BLaER1 treated with 17β-estradiol and CSF1 and Interleukin-3, amounts not matched to agents 10 nM and 100 nM (cell line): ENCODE measurements around the gene PPAT.
"Not testable (repeated sequence)": the region's sequence is repeated elsewhere in the genome, so short reads cannot be mapped to it uniquely, and the experiment has no call there.

Source experiments
- H3K27ac ChIP-seq, 11 experiments: shearing (Covaris generic); formaldehyde crosslinking; 2 replicates each; pipeline ENCODE4 v1.8.1; 2022
- H3K27me3 ChIP-seq, 11 experiments: shearing (Covaris generic); formaldehyde crosslinking; 2 replicates each; pipeline ENCODE4 v1.8.1; 2022
- H3K36me3 ChIP-seq, 11 experiments: shearing (Covaris generic); formaldehyde crosslinking; 2 replicates each; pipeline ENCODE4 v1.8.1; 2022
- H3K4me1 ChIP-seq, 10 experiments: shearing (Covaris generic); formaldehyde crosslinking; 2 replicates each; pipeline ENCODE4 v1.8.1; 2022
- H3K4me2 ChIP-seq, 11 experiments: shearing (Covaris generic); formaldehyde crosslinking; 2 replicates each; pipeline ENCODE4 v1.8.1; 2022
- H3K4me3 ChIP-seq, 10 experiments: shearing (Covaris generic); formaldehyde crosslinking; 2 replicates each; pipeline ENCODE4 v1.8.1; 2022
- H3K9ac ChIP-seq, 11 experiments: shearing (Covaris generic); formaldehyde crosslinking; 2 replicates each; pipeline ENCODE4 v1.8.1; 2022
- H3K9me3 ChIP-seq, 11 experiments: shearing (Covaris generic); formaldehyde crosslinking; replicated peaks in 1 of 11; 2 replicates each; pipeline ENCODE4 v1.8.1; 2022
- H4K20me1 ChIP-seq, 11 experiments: shearing (Covaris generic); formaldehyde crosslinking; 2 replicates each; pipeline ENCODE4 v1.8.1; 2022
- Cebpa-rat ChIP-seq, 11 experiments: shearing (Covaris generic); IDR thresholded peaks; 2 replicates each; pipeline ENCODE4 v1.8.1; 2022

Gene PPAT

GRCh38 chr4:56375458-56375857 lies 60.0 kb downstream of the PPAT start:
- no peak for TF ChIP-seq Cebpa-rat (IDR thresholded peaks at IDR 0.05)
- Histone ChIP-seq H3K4me3 (no peak overlapping the region), H4K20me1 (no peaks in the 10 kb centered on the region), H3K9ac (no peak overlapping the region), H3K4me1 (peaks cover 0 to 31% (median 12%) of the 10 kb centered on the region in 10 experiments; a peak in 17 of 20 replicates), H3K4me2 (no peak overlapping the region), H3K27me3 (no peaks in the 10 kb centered on the region), H3K27ac (no peak overlapping the region), H3K9me3 (no peaks in the 10 kb centered on the region), H3K36me3 (peaks cover 2 to 23% (median 9%) of the 10 kb centered on the region in 11 experiments; a peak in 16 of 22 replicates)

DNA sequence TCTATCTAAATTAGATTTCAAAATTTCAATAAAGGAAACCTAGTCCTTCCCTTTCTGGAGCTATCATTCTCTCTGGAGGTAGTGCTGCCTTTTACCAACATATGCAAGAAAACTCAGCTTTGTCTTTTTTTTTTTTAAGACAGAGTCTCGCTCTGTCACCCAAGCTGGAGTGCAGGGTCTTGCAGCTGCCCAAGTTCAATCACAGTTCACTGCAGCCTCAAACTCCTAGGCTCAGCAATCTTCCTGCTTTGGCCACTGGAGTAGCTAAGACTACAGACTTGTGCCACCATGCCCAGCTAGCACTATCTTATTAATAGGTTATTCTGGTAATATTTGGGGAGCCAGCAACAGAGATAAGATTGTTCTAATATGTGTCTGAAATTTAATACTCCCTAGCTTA lies 60.5 kb downstream of the PPAT start:
- H4K20me1 ChIP-seq = no peaks in the 10 kb centered on the region
- H3K36me3 ChIP-seq = peaks cover 6 to 23% (median 12%) of the 10 kb centered on the region in 11 experiments; a peak in 20 of 22 replicates
- H3K4me3 ChIP-seq = no peak overlapping the region
- no peaks in the 10 kb centered on the region; a peak in 1 of 22 replicates for H3K9me3 ChIP-seq
- H3K9ac ChIP-seq = no peak overlapping the region
- no peaks in the 10 kb centered on the region for H3K27me3 ChIP-seq
- TF ChIP-seq Cebpa-rat (IDR thresholded peaks at IDR 0.05) = no peak
- H3K4me2 ChIP-seq = peak overlapping the region in 1 of 11 experiments; percentile 1; a peak in 1 of 22 replicates
- H3K27ac ChIP-seq = no peak overlapping the region
- H3K4me1 ChIP-seq = peaks cover 0 to 31% (median 12%) of the 10 kb centered on the region in 10 experiments; a peak in 17 of 20 replicates

DNA sequence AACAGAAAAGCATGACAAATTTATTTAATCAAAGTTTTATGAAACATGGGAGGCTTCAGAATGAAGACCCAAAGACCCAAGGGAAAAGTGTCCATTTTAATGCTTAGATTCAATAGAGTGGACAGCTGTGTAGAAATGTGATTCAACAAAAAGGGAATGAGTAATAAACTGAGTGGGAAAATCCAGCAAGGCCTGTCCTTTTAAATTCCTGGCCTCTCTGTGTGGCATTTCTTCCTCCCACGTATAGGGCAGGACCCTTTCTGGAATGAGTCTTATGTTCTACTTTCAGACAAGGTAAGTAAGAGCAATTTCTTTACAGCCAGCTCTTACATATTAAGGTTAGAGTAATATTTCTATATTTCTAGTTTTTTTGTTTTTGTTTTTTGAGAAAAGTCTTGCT lies 62.6 kb downstream of the PPAT start:
- Histone ChIP-seq H3K36me3 (peaks cover 15 to 36% (median 20%) of the 10 kb centered on the region in 11 experiments; a peak in 21 of 22 replicates), H3K9me3 (no peaks in the 10 kb centered on the region; a peak in 1 of 22 replicates), H3K4me1 (peaks cover 0 to 31% (median 12%) of the 10 kb centered on the region in 10 experiments; a peak in 17 of 20 replicates), H3K9ac (no peak overlapping the region), H3K27me3 (no peaks in the 10 kb centered on the region), H3K27ac (no peak overlapping the region), H4K20me1 (no peaks in the 10 kb centered on the region), H3K4me2 (peak overlapping the region in 2 of 11 experiments; percentile 52 to 62; a peak in 1 of 22 replicates), H3K4me3 (no peak overlapping the region)
- no peak for TF ChIP-seq Cebpa-rat (IDR thresholded peaks at IDR 0.05)

DNA sequence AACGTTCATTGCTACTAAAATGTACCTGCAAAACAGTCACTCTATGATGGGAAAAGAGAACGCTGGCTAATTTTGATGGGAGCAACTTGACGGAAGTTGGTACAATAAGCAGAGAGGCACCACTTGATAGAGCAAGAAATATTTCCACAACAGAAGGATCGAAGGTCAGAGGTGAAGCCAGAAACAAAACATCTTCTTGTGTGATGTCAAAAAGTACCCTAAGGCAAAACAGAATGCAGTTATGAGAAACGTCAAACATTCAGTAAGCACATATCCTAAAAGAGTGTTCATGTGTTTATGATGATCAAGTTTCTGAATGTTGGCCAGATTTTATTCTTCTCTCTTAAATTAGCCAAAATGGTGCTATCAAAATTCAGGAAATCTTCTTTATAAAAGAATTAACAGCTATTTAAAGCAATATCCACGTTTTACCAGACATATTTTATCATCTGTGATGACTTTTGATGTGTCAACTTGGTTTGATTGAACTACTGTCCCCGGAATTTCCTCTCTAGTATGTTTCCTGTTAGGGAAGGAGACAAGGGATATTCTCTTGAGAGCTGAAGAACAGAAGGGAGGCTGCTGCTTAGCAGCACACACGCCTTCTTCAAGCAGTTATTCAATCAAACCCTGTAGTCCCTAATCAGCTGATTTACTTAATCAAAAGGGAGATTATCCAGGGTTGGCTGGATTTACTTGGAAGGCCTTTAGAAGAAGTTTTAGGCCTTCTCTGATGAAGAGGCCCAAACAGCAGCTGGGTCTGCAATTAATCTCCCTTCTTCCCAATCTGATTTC lies 63.8 kb downstream of the PPAT start:
- Histone ChIP-seq H3K4me1 (peaks cover 0 to 31% (median 12%) of the 10 kb centered on the region in 10 experiments; a peak in 17 of 20 replicates), H4K20me1 (no peaks in the 10 kb centered on the region), H3K9ac (no peak overlapping the region), H3K4me2 (peak overlapping the region in 8 of 11 experiments; percentile 33 to 73 (median 52); a peak in 15 of 22 replicates), H3K36me3 (peaks cover 15 to 32% (median 20%) of the 10 kb centered on the region in 11 experiments; a peak in 21 of 22 replicates), H3K27ac (peak overlapping the region in 1 of 11 experiments; percentile 13; a peak in 1 of 22 replicates), H3K9me3 (no peaks in the 10 kb centered on the region; a peak in 1 of 22 replicates), H3K4me3 (no peak overlapping the region), H3K27me3 (no peaks in the 10 kb centered on the region)
- TF ChIP-seq Cebpa-rat (IDR thresholded peaks at IDR 0.05) = no peak

DNA sequence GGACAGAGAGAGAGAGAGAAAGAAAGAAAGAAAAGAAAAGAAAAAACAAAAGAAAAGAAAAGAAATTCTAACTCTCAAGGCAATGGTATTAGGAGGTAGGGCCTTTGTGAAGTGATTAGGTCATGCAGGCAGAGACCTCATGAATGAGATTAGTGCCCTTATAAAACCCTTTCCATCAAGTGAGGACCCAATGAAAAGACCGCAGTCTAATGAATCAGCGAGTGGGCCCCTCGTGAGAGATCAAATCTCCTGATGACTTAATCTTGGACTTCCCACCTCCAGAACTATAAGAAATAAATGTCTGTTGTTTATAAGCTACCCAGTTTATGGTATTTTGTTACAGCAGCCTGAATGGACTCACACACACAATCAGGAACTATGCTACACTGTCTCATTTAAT lies 65.0 kb downstream of the PPAT start:
- TF ChIP-seq Cebpa-rat (IDR thresholded peaks at IDR 0.05) = no peak
- H3K4me3 ChIP-seq = no peak overlapping the region

DNA sequence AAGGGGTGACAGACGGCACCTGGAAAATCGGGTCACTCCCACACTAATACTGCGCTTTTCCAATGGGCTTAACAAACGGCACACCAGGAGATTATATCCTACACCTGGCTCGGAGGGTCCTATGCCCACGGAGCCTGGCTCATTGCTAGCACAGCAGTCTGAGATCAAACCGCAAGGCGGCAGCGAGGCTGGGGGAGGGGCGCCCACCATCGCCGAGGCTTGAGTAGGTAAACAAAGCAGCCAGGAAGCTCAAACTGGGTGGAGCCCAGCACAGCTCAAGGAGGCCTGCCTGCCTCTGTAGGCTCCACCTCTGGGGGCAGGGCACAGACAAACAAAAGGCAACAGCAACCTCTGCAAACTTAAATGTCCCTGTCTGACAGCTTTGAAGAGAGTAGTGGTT lies 72.4 kb downstream of the PPAT start:
- not testable (repeated sequence) for H3K4me1 ChIP-seq, H3K9ac ChIP-seq, H3K27me3 ChIP-seq, H3K4me2 ChIP-seq, H3K27ac ChIP-seq, H4K20me1 ChIP-seq
- Histone ChIP-seq H3K36me3 (peaks cover 13 to 49% (median 28%) of the 10 kb centered on the region in 11 experiments; a peak in 21 of 22 replicates), H3K9me3 (peaks cover 17 to 27% (median 25%) of the 10 kb centered on the region in 11 experiments), H3K4me3 (0 out of 20 replicates have a peak overlapping the region, but pooled peaks of 1 of the 10 experiments have one; percentile 11)

More for the DNA sequence above, 65.0 kb downstream of the PPAT start:
- Histone ChIP-seq H3K4me1 (peaks cover 0 to 29% (median 11%) of the 10 kb centered on the region in 10 experiments; a peak in 17 of 20 replicates), H3K36me3 (peaks cover 15 to 32% (median 20%) of the 10 kb centered on the region in 11 experiments; a peak in 21 of 22 replicates), H3K27me3 (no peaks in the 10 kb centered on the region), H3K9me3 (no peaks in the 10 kb centered on the region; a peak in 1 of 22 replicates), H4K20me1 (no peaks in the 10 kb centered on the region), H3K4me2 (no peak overlapping the region), H3K27ac (no peak overlapping the region), H3K9ac (no peak overlapping the region)

DNA sequence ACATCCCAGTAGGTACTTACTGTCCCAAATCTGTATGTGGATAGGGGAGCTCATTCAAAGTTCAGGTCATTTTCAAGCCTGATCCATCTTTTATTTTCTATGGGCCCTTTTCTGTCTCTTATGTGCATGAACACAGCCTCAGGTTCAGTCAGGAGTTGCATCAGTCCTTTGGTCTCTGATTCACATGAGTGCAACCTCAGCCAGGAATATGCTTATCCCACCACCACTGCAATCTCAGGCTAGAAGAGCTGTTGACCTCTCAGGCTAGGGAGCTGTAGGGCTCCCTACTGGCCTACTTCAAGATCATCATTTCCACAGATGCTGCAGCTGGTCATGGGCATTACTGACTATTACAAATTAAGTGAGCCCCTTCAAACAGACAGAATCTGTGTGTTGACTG lies 75.3 kb downstream of the PPAT start:
- Histone ChIP-seq H3K36me3 (peaks cover 17 to 72% (median 34%) of the 10 kb centered on the region in 11 experiments; a peak in 21 of 22 replicates), H3K4me3 (no peak overlapping the region), H3K9ac (no peak overlapping the region), H4K20me1 (no peaks in the 10 kb centered on the region), H3K4me1 (no peaks in the 10 kb centered on the region), H3K9me3 (peaks cover 17 to 27% (median 25%) of the 10 kb centered on the region in 11 experiments), H3K4me2 (no peak overlapping the region), H3K27me3 (no peaks in the 10 kb centered on the region), H3K27ac (no peak overlapping the region)
- TF ChIP-seq Cebpa-rat (IDR thresholded peaks at IDR 0.05) = no peak

GRCh38 chr4:56356650-56357049 lies 78.8 kb downstream of the PPAT start:
- no peak overlapping the region for H3K4me2 ChIP-seq
- H3K27ac ChIP-seq = no peak overlapping the region
- H3K36me3 ChIP-seq = peaks cover 12 to 68% (median 25%) of the 10 kb centered on the region in 11 experiments; a peak in 19 of 22 replicates
- H3K9ac ChIP-seq = no peak overlapping the region
- H3K27me3 ChIP-seq = no peaks in the 10 kb centered on the region
- peaks cover 0 to 2% (median under 1%) of the 10 kb centered on the region in 11 experiments; a peak in 5 of 22 replicates for H3K9me3 ChIP-seq
- no peak for TF ChIP-seq Cebpa-rat (IDR thresholded peaks at IDR 0.05)
- no peaks in the 10 kb centered on the region for H4K20me1 ChIP-seq
- no peak overlapping the region for H3K4me3 ChIP-seq
- no peaks in the 10 kb centered on the region for H3K4me1 ChIP-seq

DNA sequence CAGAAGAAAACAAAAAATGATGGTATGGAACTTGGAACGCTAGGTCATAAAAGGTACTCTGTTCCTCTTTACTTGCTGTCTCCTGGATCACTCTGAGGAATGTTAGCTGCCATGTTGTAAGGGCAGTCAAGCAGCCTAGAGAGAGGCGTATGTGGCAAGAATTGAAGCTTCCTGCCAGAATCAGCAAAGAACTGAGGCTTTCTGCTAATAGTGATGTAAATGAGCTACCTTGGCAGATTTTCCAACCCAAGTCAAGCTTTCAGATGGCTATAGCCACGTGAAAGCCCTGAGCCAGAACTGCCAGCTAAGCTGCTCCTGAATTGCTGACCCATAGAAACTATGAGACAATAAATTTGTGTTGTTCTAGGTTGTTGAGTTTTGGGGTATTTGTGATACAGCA lies 86.8 kb downstream of the PPAT start:
- H4K20me1 ChIP-seq = no peaks in the 10 kb centered on the region
- TF ChIP-seq Cebpa-rat (IDR thresholded peaks at IDR 0.05) = no peak
- no peak overlapping the region for H3K9ac ChIP-seq
- no peak overlapping the region for H3K4me3 ChIP-seq
- H3K4me1 ChIP-seq = peaks cover 0 to 9% (median 8%) of the 10 kb centered on the region in 10 experiments; a peak in 10 of 20 replicates
- H3K9me3 ChIP-seq = no peaks in the 10 kb centered on the region
- peaks cover 14 to 62% (median 34%) of the 10 kb centered on the region in 11 experiments; a peak in 21 of 22 replicates for H3K36me3 ChIP-seq
- no peaks in the 10 kb centered on the region for H3K27me3 ChIP-seq
- no peak overlapping the region for H3K4me2 ChIP-seq
- H3K27ac ChIP-seq = no peak overlapping the region
